ENCODE measurements around the gene TNXB. TPM values are rescaled to one million over a fixed set of nuclear protein-coding genes. Genes with fewer than 3 reads are reported as not detected.

The TNXB gene
- total and polyA plus RNA-seq, 2 donors (not counting 3 experiments of a cell fraction or from before 2014, with no cell fraction given) = 0.47 to 2.7 TPM

GRCh38 chr6:32083812-32084768 is 25.0 kb downstream of the TNXB start:
- CTCF ChIA-PET = interaction anchor here (0.9 kb wide), 1 partner anchor 132 kb away, joined by 3 read pairs; no protein-coding TSS in a partner anchor
- Histone ChIP-seq H4K20me1 (replicated peaks; ENCODE audit: control insufficient read depth, extremely low read depth, insufficient read depth, low read length) (no peaks in the 10 kb centered on the region), H2AFZ (ENCODE audit: low read depth, low read length) (no peak overlapping the region), H3K4me1 (ENCODE audit: control insufficient read depth, extremely low read depth, insufficient read depth, low read length) (no peaks in the 10 kb centered on the region), H3K9me3 (replicated peaks; ENCODE audit: control insufficient read depth, insufficient read depth, low read length) (no peaks in the 10 kb centered on the region), H3K4me2 (ENCODE audit: insufficient read depth, low read length) (no peak overlapping the region), H3K9me1 (replicated peaks; ENCODE audit: control insufficient read depth, extremely low read depth, insufficient read depth, low read length) (no peaks in the 10 kb centered on the region), H3K27me3 (ENCODE audit: control insufficient read depth in 2 of 2, insufficient read depth in 2 of 2, low read length in 2 of 2) (peaks cover 4 to 8% of the 10 kb centered on the region in 2 experiments), H3K36me3 (ENCODE audit: control insufficient read depth in 2 of 2, extremely low read depth in 1 of 2, insufficient read depth in 2 of 2, low read length in 2 of 2) (no peaks in the 10 kb centered on the region), H3K27ac (ENCODE audit: insufficient read depth, low read depth, low read length) (no peak overlapping the region), H3K79me2 (ENCODE audit: control insufficient read depth, insufficient read depth, low read length) (no peaks in the 10 kb centered on the region), H3K4me3 (replicated peaks in 1 of 3; ENCODE audit: insufficient read depth in 1 of 3, low read depth in 1 of 3, low read length in 3 of 3) (no peak overlapping the region), H3K9ac (replicated peaks; ENCODE audit: extremely low read depth, insufficient read depth, low read length) (no peak overlapping the region)
- TF ChIP-seq JUN (IDR thresholded peaks at IDR 0.05; ENCODE audit: borderline replicate concordance, insufficient read depth, insufficient read length, low read depth) (no peak), MAX (IDR thresholded peaks at IDR 0.05; ENCODE audit: insufficient read depth, insufficient read length) (no peak), POLR2AphosphoS5 (IDR thresholded peaks at IDR 0.05; ENCODE audit: insufficient read depth, low read depth, low read length) (no peak), POLR2A (IDR thresholded peaks at IDR 0.05; ENCODE audit: low read depth, low read length) (no peak), FOS (IDR thresholded peaks at IDR 0.05; ENCODE audit: borderline replicate concordance, insufficient read depth, low read length) (no peak), MYC (IDR thresholded peaks at IDR 0.05; ENCODE audit: low read depth, low read length) (no peak), GATA2 (IDR thresholded peaks at IDR 0.05; ENCODE audit: insufficient read depth, insufficient read length, low read depth, low read length) (no peak), EZH2 (IDR thresholded peaks at IDR 0.05; ENCODE audit: borderline replicate concordance, low read depth, low read length, severe bottlenecking) (no peak)
- TF ChIP-seq, protein P1, sequence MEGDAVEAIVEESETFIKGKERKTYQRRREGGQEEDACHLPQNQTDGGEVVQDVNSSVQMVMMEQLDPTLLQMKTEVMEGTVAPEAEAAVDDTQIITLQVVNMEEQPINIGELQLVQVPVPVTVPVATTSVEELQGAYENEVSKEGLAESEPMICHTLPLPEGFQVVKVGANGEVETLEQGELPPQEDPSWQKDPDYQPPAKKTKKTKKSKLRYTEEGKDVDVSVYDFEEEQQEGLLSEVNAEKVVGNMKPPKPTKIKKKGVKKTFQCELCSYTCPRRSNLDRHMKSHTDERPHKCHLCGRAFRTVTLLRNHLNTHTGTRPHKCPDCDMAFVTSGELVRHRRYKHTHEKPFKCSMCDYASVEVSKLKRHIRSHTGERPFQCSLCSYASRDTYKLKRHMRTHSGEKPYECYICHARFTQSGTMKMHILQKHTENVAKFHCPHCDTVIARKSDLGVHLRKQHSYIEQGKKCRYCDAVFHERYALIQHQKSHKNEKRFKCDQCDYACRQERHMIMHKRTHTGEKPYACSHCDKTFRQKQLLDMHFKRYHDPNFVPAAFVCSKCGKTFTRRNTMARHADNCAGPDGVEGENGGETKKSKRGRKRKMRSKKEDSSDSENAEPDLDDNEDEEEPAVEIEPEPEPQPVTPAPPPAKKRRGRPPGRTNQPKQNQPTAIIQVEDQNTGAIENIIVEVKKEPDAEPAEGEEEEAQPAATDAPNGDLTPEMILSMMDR (IDR thresholded peaks at IDR 0.05; ENCODE audit: extremely low read depth in 1 of 2, insufficient read depth in 1 of 2, low read depth in 1 of 2, low read length in 2 of 2) = no peak
- BruUV-seq (replicated peaks) = no TSS peak
- POLR2A ChIA-PET = no interaction called here
- FAIRE-seq (no peak), DNase-seq (ENCODE audit: low read depth, low spot score) (no peak)
- dilution Hi-C loops (cut with MboI; ENCODE audit: extremely low pct_ligation_motif_present, low sequenced_read_pairs) (no loop called here), intact Hi-C loops (cut with micrococcal nuclease) (no loop called here)

Data from endothelial cell of umbilical vein (primary cell).